Esophagus squamous epithelium (tissue), 4 donors: ENCODE measurements around the gene SMIM32.

ENCODE experiments used
- CTCF ChIP-seq, 6 experiments: fragments of 450-650 bp in 4 of 6; fragments of 200-600 bp in 2 of 6; sonication (generic) in 2 of 6; IDR thresholded peaks; one replicate each; pipeline ENCODE4 v1.5.1; 2016 to 2019; ENCODE audit warnings: antibody characterized with exemption in 6 of 6, mild to moderate bottlenecking in 4 of 6, moderate library complexity in 4 of 6
- POLR2A ChIP-seq, 4 donors: fragments of 450-650 bp; IDR thresholded peaks; one replicate each; pipeline ENCODE4 v1.6.1; 2017; ENCODE audit warnings: antibody characterized with exemption in 4 of 4, mild to moderate bottlenecking in 4 of 4, moderate library complexity in 3 of 4

DNA sequence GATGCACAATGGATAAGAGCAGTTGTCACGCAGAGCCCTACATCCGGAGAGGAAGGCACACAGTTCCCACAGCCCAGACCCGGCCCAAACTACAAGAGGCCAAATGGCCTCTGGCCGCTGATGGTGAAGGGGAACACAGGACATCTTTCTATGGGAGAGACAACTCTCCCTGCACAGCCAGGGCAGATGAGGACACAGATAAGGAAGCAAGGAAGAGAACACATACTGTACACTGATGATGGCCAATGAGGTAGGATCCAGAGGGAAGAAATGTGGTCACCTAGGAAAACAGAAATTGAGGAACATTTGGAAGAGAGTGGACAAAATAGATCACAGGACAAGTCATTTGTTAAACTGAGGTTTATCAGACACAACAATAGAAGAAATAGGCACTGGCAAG, 28.4 kb upstream of the SMIM32 start:
- TF ChIP-seq CTCF (IDR thresholded peaks at IDR 0.05): no peak
- no peak for TF ChIP-seq POLR2A (IDR thresholded peaks at IDR 0.05)
